ENCODE measurements around the gene AHSG. TPM values are rescaled to one million over a fixed set of nuclear protein-coding genes. Genes with fewer than 3 reads are reported as not detected.

Gene AHSG
- total and polyA plus RNA-seq, 2 donors (not counting 1 experiment from before 2014, with no cell fraction given): not detected

GRCh38 chr3:186639778-186640472 lies 27.1 kb downstream of the AHSG start, which contains the start of gene FETUB:
Gene FETUB (plus strand): TSS chr3:186640399. CDS start chr3:186640461, 62 bp downstream.
- TF ChIP-seq EZH2 (IDR thresholded peaks at IDR 0.05; ENCODE audit: borderline replicate concordance, insufficient read depth, low read depth, low read length, poor library complexity, severe bottlenecking): no peak
- TF ChIP-seq, protein P1, sequence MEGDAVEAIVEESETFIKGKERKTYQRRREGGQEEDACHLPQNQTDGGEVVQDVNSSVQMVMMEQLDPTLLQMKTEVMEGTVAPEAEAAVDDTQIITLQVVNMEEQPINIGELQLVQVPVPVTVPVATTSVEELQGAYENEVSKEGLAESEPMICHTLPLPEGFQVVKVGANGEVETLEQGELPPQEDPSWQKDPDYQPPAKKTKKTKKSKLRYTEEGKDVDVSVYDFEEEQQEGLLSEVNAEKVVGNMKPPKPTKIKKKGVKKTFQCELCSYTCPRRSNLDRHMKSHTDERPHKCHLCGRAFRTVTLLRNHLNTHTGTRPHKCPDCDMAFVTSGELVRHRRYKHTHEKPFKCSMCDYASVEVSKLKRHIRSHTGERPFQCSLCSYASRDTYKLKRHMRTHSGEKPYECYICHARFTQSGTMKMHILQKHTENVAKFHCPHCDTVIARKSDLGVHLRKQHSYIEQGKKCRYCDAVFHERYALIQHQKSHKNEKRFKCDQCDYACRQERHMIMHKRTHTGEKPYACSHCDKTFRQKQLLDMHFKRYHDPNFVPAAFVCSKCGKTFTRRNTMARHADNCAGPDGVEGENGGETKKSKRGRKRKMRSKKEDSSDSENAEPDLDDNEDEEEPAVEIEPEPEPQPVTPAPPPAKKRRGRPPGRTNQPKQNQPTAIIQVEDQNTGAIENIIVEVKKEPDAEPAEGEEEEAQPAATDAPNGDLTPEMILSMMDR (IDR thresholded peaks at IDR 0.05): no peak
- Mint-ChIP-seq H3K4me1 (peaks cover 2% of the 10 kb centered on the region), H3K4me3 (no peak within 1 kb of the TSS), H3K9me3 (ENCODE audit: insufficient read depth) (no peaks in the 10 kb centered on the region), H3K27ac (no peak within 1 kb of the TSS), H3K27me3 (peaks cover 17% of the 10 kb centered on the region)
- Histone ChIP-seq H3K4me3 (ENCODE audit: control extremely low read depth in 1 of 5, extremely low read depth in 1 of 5, insufficient read depth in 1 of 5, low read depth in 2 of 5, low read length in 4 of 5) (no peak within 1 kb of the TSS), H3K9me3 (ENCODE audit: control extremely low read depth in 1 of 3, control insufficient read depth in 2 of 3, insufficient read depth in 1 of 3, low read length in 2 of 3) (peaks cover 0 to 3% (median 0%) of the 10 kb centered on the region in 3 donors), H3K79me2 (ENCODE audit: control insufficient read depth, insufficient read depth, low read length) (no peaks in the 10 kb centered on the region), H3K4me1 (ENCODE audit: control insufficient read depth in 2 of 2, insufficient read depth in 2 of 2, low read length in 2 of 2) (no peaks in the 10 kb centered on the region), H3K27ac (ENCODE audit: low read length in 2 of 2) (no peak within 1 kb of the TSS), H3K27me3 (replicated peaks in 1 of 4; ENCODE audit: control extremely low read depth in 1 of 4, control insufficient read depth in 3 of 4, insufficient read depth in 4 of 4, low read length in 3 of 4) (peaks cover 0 to 13% (median 0%) of the 10 kb centered on the region in 4 experiments), H4K20me1 (ENCODE audit: control insufficient read depth, insufficient read depth, low read length, poor library complexity, severe bottlenecking) (no peaks in the 10 kb centered on the region), H3K9ac (ENCODE audit: low read length) (no peak within 1 kb of the TSS), H3K4me2 (replicated peaks; ENCODE audit: low read depth, low read length, poor library complexity, severe bottlenecking) (no peak within 1 kb of the TSS), H2AFZ (ENCODE audit: insufficient read depth, low read depth, low read length, poor library complexity, severe bottlenecking) (no peak within 1 kb of the TSS), H3K36me3 (replicated peaks in 1 of 2; ENCODE audit: control extremely low read depth in 1 of 2, control insufficient read depth in 1 of 2, extremely low read depth in 1 of 2, insufficient read depth in 2 of 2, low read length in 1 of 2) (no peaks in the 10 kb centered on the region)
- no peak for DNase-seq
- CTCF ChIA-PET: interaction anchor here (0.7 to 1.0 kb wide), 3 partner anchors 11 to 23 kb away, joined by 3 to 4 read pairs (median 4); no protein-coding TSS in a partner anchor
- POLR2A ChIA-PET: no interaction called here
- intact Hi-C loops (cut with micrococcal nuclease): no loop called here
- WGBS (ENCODE audit: insufficient coverage): 68% methylated on average over 1 of the region's 1 CpG
- no peak for ATAC-seq (ENCODE audit: low read depth)

- Histone ChIP-seq H2AFZ (ENCODE audit: insufficient read depth, low read depth, low read length, poor library complexity, severe bottlenecking) (no peak overlapping the region), H3K27ac (ENCODE audit: low read length in 2 of 2) (no peak overlapping the region), H3K4me1 (ENCODE audit: control insufficient read depth in 2 of 2, insufficient read depth in 2 of 2, low read length in 2 of 2) (no peaks in the 10 kb centered on the region), H3K4me2 (replicated peaks; ENCODE audit: low read depth, low read length, poor library complexity, severe bottlenecking) (no peak overlapping the region), H3K27me3 (replicated peaks in 1 of 4; ENCODE audit: control extremely low read depth in 1 of 4, control insufficient read depth in 3 of 4, insufficient read depth in 4 of 4, low read length in 3 of 4) (peaks cover 0 to 13% (median 0%) of the 10 kb centered on the region in 4 experiments), H3K36me3 (replicated peaks in 1 of 2; ENCODE audit: control extremely low read depth in 1 of 2, control insufficient read depth in 1 of 2, extremely low read depth in 1 of 2, insufficient read depth in 2 of 2, low read length in 1 of 2) (no peaks in the 10 kb centered on the region), H3K9me3 (ENCODE audit: control extremely low read depth in 1 of 3, control insufficient read depth in 2 of 3, insufficient read depth in 1 of 3, low read length in 2 of 3) (peaks cover 0 to 3% (median 0%) of the 10 kb centered on the region in 3 donors), H3K4me3 (ENCODE audit: control extremely low read depth in 1 of 5, extremely low read depth in 1 of 5, insufficient read depth in 1 of 5, low read depth in 2 of 5, low read length in 4 of 5) (no peak overlapping the region), H3K79me2 (ENCODE audit: control insufficient read depth, insufficient read depth, low read length) (no peaks in the 10 kb centered on the region), H3K9ac (ENCODE audit: low read length) (no peak overlapping the region), H4K20me1 (ENCODE audit: control insufficient read depth, insufficient read depth, low read length, poor library complexity, severe bottlenecking) (no peaks in the 10 kb centered on the region)
- ChIA-PET CTCF (no interaction called here), POLR2A (no interaction called here)
- Mint-ChIP-seq H3K4me3 (no peak overlapping the region), H3K4me1 (peaks cover 2% of the 10 kb centered on the region), H3K27ac (no peak overlapping the region), H3K9me3 (ENCODE audit: insufficient read depth) (no peaks in the 10 kb centered on the region), H3K27me3 (peaks cover 17% of the 10 kb centered on the region)
- intact Hi-C loops (cut with micrococcal nuclease): no loop called here
- DNase-seq (no peak), ATAC-seq (ENCODE audit: low read depth) (no peak)
- TF ChIP-seq, protein P1 (IDR thresholded peaks at IDR 0.05): no peak
- no peak for TF ChIP-seq EZH2 (IDR thresholded peaks at IDR 0.05; ENCODE audit: borderline replicate concordance, insufficient read depth, low read depth, low read length, poor library complexity, severe bottlenecking)
- WGBS (ENCODE audit: insufficient coverage): 93% methylated on average over 9 of the region's 9 CpGs
Observed at GRCh38 chr3:186640473-186640818, 27.6 kb downstream of the AHSG start.

Data from B cell (primary cell).